Measurements from ENCODE around the gene FNDC3A. TPM values are rescaled to one million over a fixed set of nuclear protein-coding genes. Genes with fewer than 3 reads are reported as not detected.

FNDC3A gene
- total RNA-seq, 1 donor = 50.7 TPM

DNA sequence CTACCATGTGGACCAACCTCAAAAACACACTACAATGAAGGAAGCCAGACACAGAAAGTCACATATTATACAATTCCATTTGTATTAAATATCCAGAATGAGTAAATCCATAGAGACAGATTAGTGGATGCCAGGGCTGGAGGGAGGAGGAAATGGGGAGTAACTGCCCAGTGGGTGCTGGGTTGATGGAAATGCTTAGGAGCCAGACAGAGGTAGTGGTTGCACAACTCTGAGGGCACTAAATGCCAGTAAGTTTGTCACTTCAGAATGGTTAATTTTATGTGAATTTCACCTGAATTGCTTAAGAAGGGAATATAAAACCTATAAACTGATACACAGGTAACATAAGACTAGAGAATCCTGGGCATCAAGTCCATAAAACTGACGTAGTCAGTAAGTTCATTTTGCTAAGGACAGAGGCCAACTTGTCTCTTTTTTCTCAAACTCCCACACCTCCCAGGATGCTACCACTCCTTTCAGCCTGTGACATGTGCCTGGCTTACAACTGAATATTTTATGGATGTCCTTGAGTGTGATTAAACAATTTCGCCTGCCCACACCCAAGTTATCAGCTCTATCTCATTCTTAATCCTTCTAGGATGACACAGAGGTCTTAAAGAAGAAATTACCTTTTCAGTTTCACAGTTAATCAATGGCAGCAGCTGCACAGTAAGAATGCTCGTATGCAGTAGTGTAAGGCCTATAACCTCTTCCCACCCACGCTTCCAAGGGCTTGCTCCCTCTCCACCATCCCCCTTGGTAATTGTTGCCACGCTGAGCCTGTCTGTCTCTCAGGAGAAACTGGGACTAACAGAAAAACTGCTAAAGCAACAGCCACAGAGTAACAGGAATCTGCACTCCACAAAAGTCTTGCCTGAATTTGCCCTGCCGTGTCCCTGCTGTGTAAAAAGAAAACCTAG, 238.5 kb downstream of the FNDC3A start:
- Histone ChIP-seq H3K4me1 (ENCODE audit: insufficient read depth, low read length) (peaks cover 6% of the 10 kb centered on the region), H3K79me2 (ENCODE audit: insufficient read depth, low read length) (no peaks in the 10 kb centered on the region), H2AFZ (ENCODE audit: low read length) (no peak overlapping the region), H3K36me3 (ENCODE audit: insufficient read depth, low read length) (no peaks in the 10 kb centered on the region), H3K4me2 (ENCODE audit: insufficient read depth, low read length) (no peak overlapping the region), H3K27ac (ENCODE audit: low read depth, low read length) (no peak overlapping the region), H3K27me3 (ENCODE audit: insufficient read depth, low read length) (peaks cover 19% of the 10 kb centered on the region), H4K20me1 (ENCODE audit: insufficient read depth, low read length) (no peaks in the 10 kb centered on the region), H3K9me3 (ENCODE audit: low read depth, low read length) (no peaks in the 10 kb centered on the region), H3K4me3 (ENCODE audit: insufficient read depth, low read length) (no peak overlapping the region)
- peak; percentile 64 for DNase-seq (ENCODE audit: insufficient read length, low spot score, missing footprints)
- TF ChIP-seq, protein P1, sequence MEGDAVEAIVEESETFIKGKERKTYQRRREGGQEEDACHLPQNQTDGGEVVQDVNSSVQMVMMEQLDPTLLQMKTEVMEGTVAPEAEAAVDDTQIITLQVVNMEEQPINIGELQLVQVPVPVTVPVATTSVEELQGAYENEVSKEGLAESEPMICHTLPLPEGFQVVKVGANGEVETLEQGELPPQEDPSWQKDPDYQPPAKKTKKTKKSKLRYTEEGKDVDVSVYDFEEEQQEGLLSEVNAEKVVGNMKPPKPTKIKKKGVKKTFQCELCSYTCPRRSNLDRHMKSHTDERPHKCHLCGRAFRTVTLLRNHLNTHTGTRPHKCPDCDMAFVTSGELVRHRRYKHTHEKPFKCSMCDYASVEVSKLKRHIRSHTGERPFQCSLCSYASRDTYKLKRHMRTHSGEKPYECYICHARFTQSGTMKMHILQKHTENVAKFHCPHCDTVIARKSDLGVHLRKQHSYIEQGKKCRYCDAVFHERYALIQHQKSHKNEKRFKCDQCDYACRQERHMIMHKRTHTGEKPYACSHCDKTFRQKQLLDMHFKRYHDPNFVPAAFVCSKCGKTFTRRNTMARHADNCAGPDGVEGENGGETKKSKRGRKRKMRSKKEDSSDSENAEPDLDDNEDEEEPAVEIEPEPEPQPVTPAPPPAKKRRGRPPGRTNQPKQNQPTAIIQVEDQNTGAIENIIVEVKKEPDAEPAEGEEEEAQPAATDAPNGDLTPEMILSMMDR (IDR thresholded peaks at IDR 0.05; ENCODE audit: extremely low read depth, low read depth, low read length) = no peak

- Histone ChIP-seq H3K4me2 (ENCODE audit: insufficient read depth, low read length) (no peak overlapping the region), H3K79me2 (ENCODE audit: insufficient read depth, low read length) (no peaks in the 10 kb centered on the region), H3K36me3 (ENCODE audit: insufficient read depth, low read length) (no peaks in the 10 kb centered on the region), H3K4me3 (ENCODE audit: insufficient read depth, low read length) (no peak overlapping the region), H3K27ac (ENCODE audit: low read depth, low read length) (no peak overlapping the region), H2AFZ (ENCODE audit: low read length) (no peak overlapping the region), H3K9me3 (ENCODE audit: low read depth, low read length) (no peaks in the 10 kb centered on the region), H4K20me1 (ENCODE audit: insufficient read depth, low read length) (no peaks in the 10 kb centered on the region), H3K4me1 (ENCODE audit: insufficient read depth, low read length) (peaks cover 6% of the 10 kb centered on the region), H3K27me3 (ENCODE audit: insufficient read depth, low read length) (peaks cover 26% of the 10 kb centered on the region)
- TF ChIP-seq, protein P1 (IDR thresholded peaks at IDR 0.05; ENCODE audit: extremely low read depth, low read depth, low read length) = no peak
- no peak for DNase-seq (ENCODE audit: insufficient read length, low spot score, missing footprints)
These were observed 239.2 kb downstream of the FNDC3A start for GRCh38 chr13:49214917-49215376.

GRCh38 chr13:49216334-49216733, 240.6 kb downstream of the FNDC3A start:
- H3K4me3 ChIP-seq (ENCODE audit: insufficient read depth, low read length) = no peak overlapping the region
- H3K9me3 ChIP-seq (ENCODE audit: low read depth, low read length) = no peaks in the 10 kb centered on the region
- no peak overlapping the region for H3K27ac ChIP-seq (ENCODE audit: low read depth, low read length)
- no peak for DNase-seq (ENCODE audit: insufficient read length, low spot score, missing footprints)
- H3K79me2 ChIP-seq (ENCODE audit: insufficient read depth, low read length) = no peaks in the 10 kb centered on the region
- no peak overlapping the region for H2AFZ ChIP-seq (ENCODE audit: low read length)
- H4K20me1 ChIP-seq (ENCODE audit: insufficient read depth, low read length) = no peaks in the 10 kb centered on the region
- no peak overlapping the region for H3K4me2 ChIP-seq (ENCODE audit: insufficient read depth, low read length)
- peaks cover 6% of the 10 kb centered on the region for H3K4me1 ChIP-seq (ENCODE audit: insufficient read depth, low read length)
- H3K27me3 ChIP-seq (ENCODE audit: insufficient read depth, low read length) = peaks cover 40% of the 10 kb centered on the region
- H3K36me3 ChIP-seq (ENCODE audit: insufficient read depth, low read length) = no peaks in the 10 kb centered on the region
- TF ChIP-seq, protein P1 (IDR thresholded peaks at IDR 0.05; ENCODE audit: extremely low read depth, low read depth, low read length) = no peak

- TF ChIP-seq, protein P1 (IDR thresholded peaks at IDR 0.05; ENCODE audit: extremely low read depth, low read depth, low read length) = no peak
- no peak overlapping the region for H2AFZ ChIP-seq (ENCODE audit: low read length)
These were observed 242.3 kb downstream of the FNDC3A start for GRCh38 chr13:49217962-49218492.

More at GRCh38 chr13:49217962-49218492, 242.3 kb downstream of the FNDC3A start:
- Histone ChIP-seq H3K27me3 (ENCODE audit: insufficient read depth, low read length) (peaks cover 57% of the 10 kb centered on the region), H3K4me3 (ENCODE audit: insufficient read depth, low read length) (no peak overlapping the region), H3K9me3 (ENCODE audit: low read depth, low read length) (no peaks in the 10 kb centered on the region), H3K79me2 (ENCODE audit: insufficient read depth, low read length) (no peaks in the 10 kb centered on the region), H3K4me1 (ENCODE audit: insufficient read depth, low read length) (peaks cover 6% of the 10 kb centered on the region), H3K4me2 (ENCODE audit: insufficient read depth, low read length) (no peak overlapping the region), H3K27ac (ENCODE audit: low read depth, low read length) (no peak overlapping the region), H4K20me1 (ENCODE audit: insufficient read depth, low read length) (no peaks in the 10 kb centered on the region), H3K36me3 (ENCODE audit: insufficient read depth, low read length) (no peaks in the 10 kb centered on the region)
- DNase-seq (ENCODE audit: insufficient read length, low spot score, missing footprints) = peak; percentile 74
